Suppressor macrophage (primary cell): ENCODE data around the gene TRPM5.

ENCODE experiments used
- DNase-seq, 4 experiments: peaks; one replicate each; pipeline ENCODE4 v3.0.0-alpha.2; 2020 to 2022
- total RNA-seq, 17 experiments: gene quantifications; one replicate each; lab custom pipeline; 2026; ENCODE audit warnings: mixed read lengths in 6 of 17, inconsistent platforms in 3 of 17; lab: John Stamatoyannopoulos, UW

The TRPM5 gene
- total RNA-seq: 0 to 4.0 (median 0) reads per million in 17 experiments

- peak in 3 of 4 experiments; percentile 25 to 44 (median 28) for DNase-seq
These were observed at the start of gene TRPM5 for GRCh38 chr11:2443881-2444820. TRPM5 (minus strand) TSS chr11:2444514; CDS start chr11:2423036, 21,478 bp downstream.

GRCh38 chr11:2489083-2489482, 44.8 kb upstream of the TRPM5 start:
- peak in 1 of 4 experiments; percentile 25 for DNase-seq

- DNase-seq: no peak
These were observed 43.7 kb upstream of the TRPM5 start for GRCh38 chr11:2488004-2488403.

- DNase-seq: no peak
These were observed 40.3 kb upstream of the TRPM5 start for GRCh38 chr11:2484576-2485125.

- no peak for DNase-seq
These were observed 39.1 kb upstream of the TRPM5 start for GRCh38 chr11:2483426-2483825.

GRCh38 chr11:2482745-2483144, 38.4 kb upstream of the TRPM5 start:
- DNase-seq: no peak

GRCh38 chr11:2482204-2482603, 37.9 kb upstream of the TRPM5 start:
- peak in 3 of 4 experiments; percentile 20 to 73 (median 41) for DNase-seq

- DNase-seq: peak in 2 of 4 experiments; percentile 47 to 53
These were observed 36.9 kb upstream of the TRPM5 start for GRCh38 chr11:2481253-2481652.

- DNase-seq: peak; percentile 89 to 97 (median 92)
These were observed 36.5 kb upstream of the TRPM5 start for GRCh38 chr11:2480874-2481220.

GRCh38 chr11:2480067-2480873, 36.0 kb upstream of the TRPM5 start:
- DNase-seq: peak in 1 of 4 experiments; percentile 22

GRCh38 chr11:2477936-2478335, 33.6 kb upstream of the TRPM5 start:
- no peak for DNase-seq

- no peak for DNase-seq
These were observed 32.9 kb upstream of the TRPM5 start for GRCh38 chr11:2477254-2477653.

- no peak for DNase-seq
These were observed 31.0 kb upstream of the TRPM5 start for GRCh38 chr11:2475136-2475918.

GRCh38 chr11:2474059-2474901, 30.0 kb upstream of the TRPM5 start:
- no peak for DNase-seq

- no peak for DNase-seq
These were observed 29.2 kb upstream of the TRPM5 start for GRCh38 chr11:2473361-2474058.

GRCh38 chr11:2472428-2473186, 28.3 kb upstream of the TRPM5 start:
- peak; percentile 13 to 45 (median 32) for DNase-seq

GRCh38 chr11:2471804-2472096, 27.4 kb upstream of the TRPM5 start:
- no peak for DNase-seq

- no peak for DNase-seq
These were observed 26.9 kb upstream of the TRPM5 start for GRCh38 chr11:2471048-2471803.

- DNase-seq: no peak
These were observed 26.2 kb upstream of the TRPM5 start for GRCh38 chr11:2470495-2470894.
